NCI-H226 (cell line): Measurements from ENCODE around the gene RECQL5.
"Not testable (repeated sequence)": the region's sequence is repeated elsewhere in the genome, so short reads cannot be mapped to it uniquely, and the experiment has no call there.

Experiments
- DNase-seq: peaks from one replicate; pipeline ENCODE4 v3.0.0-alpha.2; 2015

RECQL5 gene

DNA sequence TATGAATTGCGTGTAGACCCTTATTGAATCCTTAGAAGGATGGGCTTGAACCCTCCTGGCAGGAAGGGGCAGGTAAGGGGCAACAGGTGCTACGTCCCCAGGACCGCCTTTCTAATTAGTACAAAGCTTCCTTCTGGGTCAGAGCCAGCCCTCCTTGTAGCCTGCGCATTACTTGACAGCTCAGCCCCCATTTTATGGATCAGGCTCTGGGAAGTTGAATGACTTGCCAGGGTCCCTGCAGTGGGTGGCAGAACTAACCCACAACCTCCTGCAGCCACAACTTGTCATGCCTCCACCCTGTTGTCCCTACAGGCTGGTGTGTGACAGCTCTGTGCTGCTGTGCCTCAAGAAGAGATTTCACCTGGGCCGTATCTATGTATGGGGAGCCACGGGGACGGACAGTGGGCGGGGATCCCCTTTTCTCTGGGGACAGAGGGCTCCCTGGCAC lies 76.6 kb downstream of the RECQL5 start:
- no peak for DNase-seq

DNA sequence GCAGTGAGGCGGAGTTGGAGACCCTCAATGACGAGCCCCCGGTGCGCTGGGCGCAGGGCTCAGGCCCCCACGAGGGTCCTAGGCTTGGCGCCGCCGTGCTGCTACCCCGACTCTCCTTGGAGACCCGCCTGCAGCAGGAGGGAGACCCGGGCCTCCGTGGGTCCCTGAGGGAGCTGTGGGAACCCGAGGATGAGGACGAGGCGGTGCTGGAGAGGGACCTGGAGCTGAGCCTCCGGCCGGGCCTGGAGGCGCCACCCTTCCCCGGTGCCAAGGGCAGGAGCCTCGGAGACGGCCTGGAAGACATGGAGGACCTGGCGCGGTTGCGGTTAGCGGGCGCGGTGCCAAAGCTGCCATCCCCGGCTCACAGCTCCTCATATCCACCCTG lies 77.0 kb downstream of the RECQL5 start:
- no peak for DNase-seq

DNA sequence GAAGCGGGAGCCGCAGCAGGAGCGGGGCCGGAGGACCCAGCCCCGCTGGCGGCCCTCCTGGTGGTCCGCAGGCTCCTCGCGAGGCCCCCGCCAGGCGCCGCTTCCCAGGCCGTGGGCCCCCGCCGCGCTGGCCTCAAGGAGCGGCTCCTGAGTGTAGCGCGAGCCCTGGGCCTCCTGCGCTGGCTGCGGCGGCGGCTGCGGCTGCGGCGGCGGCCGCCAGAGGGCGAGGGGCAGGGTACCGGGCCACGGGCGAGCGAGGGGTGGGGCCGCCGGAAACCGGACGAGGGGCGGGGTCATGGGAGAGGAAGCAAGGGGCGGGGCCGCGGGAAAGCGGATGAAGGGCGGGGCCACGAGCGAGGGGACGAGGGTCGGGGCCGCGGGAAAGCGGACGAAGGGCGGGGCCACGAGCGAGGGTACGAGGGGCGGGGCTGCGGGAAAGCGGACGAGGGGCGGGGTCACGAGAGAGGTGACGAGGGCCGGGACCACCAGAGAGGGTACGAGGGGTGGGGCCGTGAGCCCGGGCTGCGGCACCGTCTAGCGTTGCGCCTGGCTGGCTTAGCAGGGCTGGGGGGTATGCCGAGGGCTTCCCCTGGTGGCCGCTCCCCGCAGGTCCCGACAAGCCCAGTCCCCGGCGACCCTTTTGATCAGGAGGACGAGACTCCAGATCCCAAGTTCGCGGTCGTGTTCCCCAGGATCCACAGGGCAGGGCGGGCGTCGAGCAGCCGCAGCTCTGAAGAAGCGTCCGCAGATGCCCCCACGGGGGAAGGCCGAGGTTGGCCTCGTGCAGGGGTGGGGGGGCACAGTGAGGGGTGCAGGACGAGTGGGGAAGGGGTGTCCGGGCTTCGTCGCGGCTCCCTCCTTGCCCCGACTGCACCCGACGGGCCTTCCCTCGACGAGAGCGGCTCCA lies 77.7 kb downstream of the RECQL5 start:
- DNase-seq = peak; percentile 55

GRCh38 chr17:75588596-75589011 lies 78.3 kb downstream of the RECQL5 start:
- DNase-seq = no peak

- DNase-seq = no peak
These were observed 79.0 kb downstream of the RECQL5 start, which contains the start of gene MYO15B for GRCh38 chr17:75587675-75588595. Gene MYO15B, plus strand, starts transcription at chr17:75587800. Its CDS starts 258 bp downstream, at chr17:75588058.

GRCh38 chr17:75584849-75585175 lies 82.1 kb downstream of the RECQL5 start:
- DNase-seq = no peak

GRCh38 chr17:75583197-75583596 lies 83.8 kb downstream of the RECQL5 start:
- DNase-seq = not testable (repeated sequence)

DNA sequence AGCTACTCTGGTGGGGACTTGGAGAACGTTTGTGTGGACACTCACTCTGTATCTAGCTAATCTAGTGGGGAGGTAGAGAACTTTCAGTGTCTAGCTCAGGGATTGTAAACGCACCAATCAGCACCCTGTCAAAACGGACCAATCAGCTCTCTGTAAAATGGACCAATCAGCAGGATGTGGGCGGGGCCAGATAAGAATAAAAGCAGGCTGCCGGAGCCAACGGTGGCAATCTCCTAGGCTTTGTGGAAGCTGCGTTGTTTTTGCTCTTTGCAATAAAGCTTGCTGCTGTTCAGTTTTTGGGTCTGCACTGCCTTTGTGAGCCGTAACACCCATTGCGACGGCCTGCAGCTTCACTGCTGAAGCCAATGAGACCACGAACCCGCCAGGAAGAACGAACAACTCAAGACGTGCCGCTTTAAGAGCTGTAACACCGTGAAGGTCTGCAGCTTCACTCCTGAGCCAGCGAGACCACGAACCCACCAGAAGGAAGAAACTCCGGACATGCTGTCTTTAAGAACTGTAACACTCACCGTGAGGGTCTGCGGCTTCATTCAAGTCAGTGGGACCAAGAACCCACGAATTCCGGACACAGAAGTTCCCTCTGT lies 85.7 kb downstream of the RECQL5 start:
- not testable (repeated sequence) for DNase-seq
